ENCODE data around the gene LPCAT3.

The LPCAT3 gene, protein sequence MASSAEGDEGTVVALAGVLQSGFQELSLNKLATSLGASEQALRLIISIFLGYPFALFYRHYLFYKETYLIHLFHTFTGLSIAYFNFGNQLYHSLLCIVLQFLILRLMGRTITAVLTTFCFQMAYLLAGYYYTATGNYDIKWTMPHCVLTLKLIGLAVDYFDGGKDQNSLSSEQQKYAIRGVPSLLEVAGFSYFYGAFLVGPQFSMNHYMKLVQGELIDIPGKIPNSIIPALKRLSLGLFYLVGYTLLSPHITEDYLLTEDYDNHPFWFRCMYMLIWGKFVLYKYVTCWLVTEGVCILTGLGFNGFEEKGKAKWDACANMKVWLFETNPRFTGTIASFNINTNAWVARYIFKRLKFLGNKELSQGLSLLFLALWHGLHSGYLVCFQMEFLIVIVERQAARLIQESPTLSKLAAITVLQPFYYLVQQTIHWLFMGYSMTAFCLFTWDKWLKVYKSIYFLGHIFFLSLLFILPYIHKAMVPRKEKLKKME
- total RNA-seq, result 10.0 to 22.9 (median 20.9) reads per million in 3 donors

DNA sequence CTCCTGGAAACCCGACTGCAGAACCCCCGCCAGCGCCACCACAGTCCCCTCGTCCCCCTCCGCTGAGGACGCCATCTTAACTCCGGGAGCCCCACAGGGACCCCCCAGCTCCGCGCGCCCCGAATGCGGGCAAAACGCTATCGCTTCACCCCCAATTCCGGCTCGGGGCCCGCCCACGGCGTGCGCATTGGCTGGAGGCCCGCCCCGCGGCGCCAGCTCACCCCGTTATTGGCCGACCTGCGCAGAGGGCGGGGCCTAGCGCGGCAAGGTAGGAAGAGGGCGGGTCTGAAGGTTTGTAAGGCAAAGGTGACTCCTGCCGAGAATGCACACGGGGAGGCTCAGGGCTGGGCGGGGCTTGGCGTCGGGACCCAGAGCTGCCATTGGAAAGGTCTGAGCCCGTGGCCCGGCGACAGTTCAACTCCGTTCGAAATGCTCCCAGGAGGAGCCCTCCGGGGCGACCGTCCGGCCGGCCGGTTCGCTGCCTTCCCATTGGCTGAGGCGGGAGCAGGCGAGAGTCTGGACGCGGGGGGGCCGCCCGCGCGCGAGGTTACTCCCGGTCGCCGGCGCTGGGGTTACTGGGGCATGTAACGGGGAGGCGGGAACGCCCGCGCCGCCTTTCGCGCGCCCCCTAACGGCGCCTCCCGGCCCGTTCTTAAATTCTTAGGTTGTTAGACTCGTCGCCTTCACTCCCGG lies at the start of gene LPCAT3:
LPCAT3 (minus strand) TSS at position 127 of the 693 bp plus-strand sequence; CDS start at position 75, 52 bp downstream.
- Histone ChIP-seq H3K27me3 (replicated peaks; ENCODE audit: control insufficient read depth, insufficient read depth, low read length, poor library complexity, severe bottlenecking) (no peaks in the 10 kb centered on the region), H3K27ac (ENCODE audit: insufficient read depth, low read length, poor library complexity, severe bottlenecking) (peak within 1 kb of the TSS; percentile 78), H3K36me3 (ENCODE audit: control insufficient read depth, insufficient read depth, low read length) (no peaks in the 10 kb centered on the region), H3K4me1 (ENCODE audit: control insufficient read depth, insufficient read depth, low read length, poor library complexity, severe bottlenecking) (peaks cover 9% of the 10 kb centered on the region), H3K9me3 (ENCODE audit: control insufficient read depth, low read length) (no peaks in the 10 kb centered on the region), H3K4me3 (ENCODE audit: insufficient read depth, low read depth, low read length, poor library complexity, severe bottlenecking) (peak within 1 kb of the TSS; percentile 70)
- DNase-seq, result peak; percentile 95 to 97 (median 96)

DNA sequence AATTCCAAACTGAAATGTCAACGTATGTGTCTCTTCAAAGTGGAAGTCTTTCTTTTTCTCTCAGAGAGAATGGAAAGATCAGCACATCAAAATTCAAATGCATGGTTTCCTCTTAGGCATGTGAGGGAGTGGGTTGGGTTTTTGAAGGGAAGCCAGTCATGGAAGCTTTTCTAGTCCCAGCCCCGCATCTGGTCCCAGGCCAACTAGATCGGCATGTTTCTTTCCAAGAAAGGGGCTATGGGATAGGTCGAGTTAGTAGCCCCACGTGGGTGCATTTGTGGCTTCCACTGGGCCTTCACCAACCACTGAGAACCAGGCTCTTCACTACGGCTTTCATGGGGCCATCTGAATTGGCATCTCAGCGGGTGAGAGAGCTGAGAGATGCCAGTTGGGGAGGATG lies 48.8 kb upstream of the LPCAT3 start:
- H3K27me3 ChIP-seq (replicated peaks; ENCODE audit: control insufficient read depth, insufficient read depth, low read length, poor library complexity, severe bottlenecking), result no peaks in the 10 kb centered on the region
- no peaks in the 10 kb centered on the region for H3K9me3 ChIP-seq (ENCODE audit: control insufficient read depth, low read length)
- DNase-seq, result no peak
- no peak overlapping the region for H3K4me3 ChIP-seq (ENCODE audit: insufficient read depth, low read depth, low read length, poor library complexity, severe bottlenecking)
- no peaks in the 10 kb centered on the region for H3K4me1 ChIP-seq (ENCODE audit: control insufficient read depth, insufficient read depth, low read length, poor library complexity, severe bottlenecking)
- no peaks in the 10 kb centered on the region for H3K36me3 ChIP-seq (ENCODE audit: control insufficient read depth, insufficient read depth, low read length)
- no peak overlapping the region for H3K27ac ChIP-seq (ENCODE audit: insufficient read depth, low read length, poor library complexity, severe bottlenecking)

DNA sequence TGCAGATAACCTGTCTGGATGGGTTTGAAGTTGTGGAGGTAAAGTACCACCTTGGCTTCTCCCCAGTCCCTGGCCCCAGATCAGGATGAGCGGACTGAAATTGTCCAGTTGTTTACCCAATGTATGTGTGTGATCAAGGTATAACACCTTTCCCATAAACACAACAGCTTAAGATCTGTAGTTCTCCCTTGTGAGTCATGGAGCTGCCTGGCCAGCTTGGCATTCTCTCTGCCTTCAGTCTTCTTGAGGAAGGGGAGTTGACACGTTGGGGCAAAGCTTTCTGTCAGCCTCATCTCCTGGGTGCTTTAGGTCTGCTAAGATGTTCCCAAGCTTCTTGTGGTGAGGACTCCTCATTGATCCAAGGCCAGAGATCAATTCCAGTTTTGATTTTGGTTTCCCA lies 48.3 kb upstream of the LPCAT3 start:
- no peaks in the 10 kb centered on the region for H3K27me3 ChIP-seq (replicated peaks; ENCODE audit: control insufficient read depth, insufficient read depth, low read length, poor library complexity, severe bottlenecking)
- H3K4me1 ChIP-seq (ENCODE audit: control insufficient read depth, insufficient read depth, low read length, poor library complexity, severe bottlenecking), result no peaks in the 10 kb centered on the region
- DNase-seq, result no peak
- no peaks in the 10 kb centered on the region for H3K9me3 ChIP-seq (ENCODE audit: control insufficient read depth, low read length)
- no peak overlapping the region for H3K27ac ChIP-seq (ENCODE audit: insufficient read depth, low read length, poor library complexity, severe bottlenecking)
- H3K36me3 ChIP-seq (ENCODE audit: control insufficient read depth, insufficient read depth, low read length), result no peaks in the 10 kb centered on the region
- H3K4me3 ChIP-seq (ENCODE audit: insufficient read depth, low read depth, low read length, poor library complexity, severe bottlenecking), result no peak overlapping the region

DNA sequence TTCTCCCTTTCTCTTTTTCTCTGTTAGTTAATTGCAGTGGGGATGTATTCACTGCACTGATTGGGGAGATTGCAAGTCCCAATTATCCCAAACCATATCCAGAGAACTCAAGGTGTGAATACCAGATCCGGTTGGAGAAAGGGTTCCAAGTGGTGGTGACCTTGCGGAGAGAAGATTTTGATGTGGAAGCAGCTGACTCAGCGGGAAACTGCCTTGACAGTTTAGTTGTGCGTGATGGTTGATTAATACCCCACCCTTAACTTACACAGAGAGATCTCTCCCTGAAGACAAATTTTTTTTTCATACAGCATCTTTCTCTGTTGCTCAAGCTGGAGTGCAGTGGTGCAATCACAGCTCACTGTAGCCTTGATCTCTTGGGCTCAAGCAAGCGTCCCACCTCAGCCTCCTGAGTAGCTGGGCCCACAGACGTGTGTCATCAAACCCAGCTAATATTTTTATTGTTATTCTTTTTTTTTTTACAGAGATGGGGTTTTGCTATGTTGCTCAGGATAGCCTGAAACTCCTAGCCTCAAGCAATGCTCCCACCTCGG lies 46.9 kb upstream of the LPCAT3 start:
- H3K27ac ChIP-seq (ENCODE audit: insufficient read depth, low read length, poor library complexity, severe bottlenecking), result no peak overlapping the region
- H3K4me1 ChIP-seq (ENCODE audit: control insufficient read depth, insufficient read depth, low read length, poor library complexity, severe bottlenecking), result no peaks in the 10 kb centered on the region
- H3K27me3 ChIP-seq (replicated peaks; ENCODE audit: control insufficient read depth, insufficient read depth, low read length, poor library complexity, severe bottlenecking), result no peaks in the 10 kb centered on the region
- DNase-seq, result no peak
- H3K4me3 ChIP-seq (ENCODE audit: insufficient read depth, low read depth, low read length, poor library complexity, severe bottlenecking), result no peak overlapping the region
- H3K9me3 ChIP-seq (ENCODE audit: control insufficient read depth, low read length), result no peaks in the 10 kb centered on the region
- no peaks in the 10 kb centered on the region for H3K36me3 ChIP-seq (ENCODE audit: control insufficient read depth, insufficient read depth, low read length)

DNA sequence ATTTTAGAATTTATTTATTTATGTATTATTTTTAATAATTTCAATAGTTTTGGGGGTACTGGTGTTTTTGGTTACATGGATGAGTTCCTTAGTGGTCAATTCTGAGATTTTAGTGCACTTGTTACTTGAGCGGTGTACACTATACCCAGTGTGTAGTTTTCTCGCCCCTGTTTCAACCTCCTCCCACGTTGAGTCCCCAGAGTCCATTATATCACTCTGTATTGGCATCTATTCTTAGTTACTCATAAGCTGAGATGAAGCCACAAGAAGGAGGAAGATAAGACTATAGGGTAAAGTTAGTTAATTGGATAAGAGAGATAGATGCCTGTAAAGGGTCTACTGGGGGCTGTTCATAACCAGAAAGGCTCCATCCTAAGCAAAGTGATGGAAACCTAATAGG lies 46.2 kb upstream of the LPCAT3 start:
- Histone ChIP-seq H3K27ac (ENCODE audit: insufficient read depth, low read length, poor library complexity, severe bottlenecking) (no peak overlapping the region), H3K4me3 (ENCODE audit: insufficient read depth, low read depth, low read length, poor library complexity, severe bottlenecking) (no peak overlapping the region), H3K9me3 (ENCODE audit: control insufficient read depth, low read length) (no peaks in the 10 kb centered on the region), H3K27me3 (replicated peaks; ENCODE audit: control insufficient read depth, insufficient read depth, low read length, poor library complexity, severe bottlenecking) (no peaks in the 10 kb centered on the region), H3K36me3 (ENCODE audit: control insufficient read depth, insufficient read depth, low read length) (no peaks in the 10 kb centered on the region), H3K4me1 (ENCODE audit: control insufficient read depth, insufficient read depth, low read length, poor library complexity, severe bottlenecking) (no peaks in the 10 kb centered on the region)
- no peak for DNase-seq

DNA sequence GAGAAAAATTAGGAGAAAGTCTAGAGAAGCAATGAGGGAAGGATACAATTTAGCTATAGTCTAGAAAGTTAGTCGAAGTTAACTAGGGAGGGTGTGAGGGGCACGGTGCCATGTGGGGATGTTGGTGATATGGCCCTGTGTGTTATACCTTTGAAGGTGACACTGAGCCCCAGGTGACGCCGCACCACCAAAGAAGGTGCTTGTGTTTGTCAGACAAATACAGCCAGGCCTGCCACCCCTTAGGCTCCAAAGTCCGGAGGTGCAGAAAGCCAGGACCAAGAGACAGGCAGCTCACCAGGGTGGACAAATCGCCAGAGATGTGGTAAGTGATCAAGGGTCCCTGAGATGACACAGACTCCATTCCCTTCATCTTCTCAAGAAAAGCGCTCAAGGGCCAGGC lies 43.3 kb upstream of the LPCAT3 start:
- no peaks in the 10 kb centered on the region for H3K4me1 ChIP-seq (ENCODE audit: control insufficient read depth, insufficient read depth, low read length, poor library complexity, severe bottlenecking)
- H3K9me3 ChIP-seq (ENCODE audit: control insufficient read depth, low read length), result no peaks in the 10 kb centered on the region
- no peak for DNase-seq
- no peaks in the 10 kb centered on the region for H3K27me3 ChIP-seq (replicated peaks; ENCODE audit: control insufficient read depth, insufficient read depth, low read length, poor library complexity, severe bottlenecking)
- H3K27ac ChIP-seq (ENCODE audit: insufficient read depth, low read length, poor library complexity, severe bottlenecking), result no peak overlapping the region
- H3K36me3 ChIP-seq (ENCODE audit: control insufficient read depth, insufficient read depth, low read length), result no peaks in the 10 kb centered on the region
- H3K4me3 ChIP-seq (ENCODE audit: insufficient read depth, low read depth, low read length, poor library complexity, severe bottlenecking), result no peak overlapping the region

DNA sequence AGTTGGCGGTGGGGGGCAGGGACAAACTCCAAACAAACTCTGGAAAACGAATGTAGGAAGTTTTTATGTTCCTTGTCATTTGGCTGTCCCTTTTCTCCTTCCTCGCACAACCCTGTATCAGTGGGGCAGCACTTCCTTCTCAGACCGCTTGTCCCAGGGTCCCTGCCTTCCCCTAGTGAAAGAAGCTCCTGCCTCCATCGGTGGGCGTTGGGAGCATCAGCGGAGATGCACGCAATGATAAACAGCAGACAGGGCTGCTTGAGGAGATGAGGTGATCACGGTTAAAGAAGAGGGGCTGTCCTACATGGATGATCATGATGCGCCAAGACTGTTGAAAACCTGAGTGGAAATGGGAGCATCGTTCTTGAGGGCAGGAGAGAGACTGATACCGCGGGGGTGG lies 42.9 kb upstream of the LPCAT3 start:
- Histone ChIP-seq H3K4me3 (ENCODE audit: insufficient read depth, low read depth, low read length, poor library complexity, severe bottlenecking) (no peak overlapping the region), H3K27ac (ENCODE audit: insufficient read depth, low read length, poor library complexity, severe bottlenecking) (no peak overlapping the region), H3K36me3 (ENCODE audit: control insufficient read depth, insufficient read depth, low read length) (no peaks in the 10 kb centered on the region), H3K4me1 (ENCODE audit: control insufficient read depth, insufficient read depth, low read length, poor library complexity, severe bottlenecking) (no peaks in the 10 kb centered on the region), H3K9me3 (ENCODE audit: control insufficient read depth, low read length) (no peaks in the 10 kb centered on the region), H3K27me3 (replicated peaks; ENCODE audit: control insufficient read depth, insufficient read depth, low read length, poor library complexity, severe bottlenecking) (no peaks in the 10 kb centered on the region)
- DNase-seq, result no peak

DNA sequence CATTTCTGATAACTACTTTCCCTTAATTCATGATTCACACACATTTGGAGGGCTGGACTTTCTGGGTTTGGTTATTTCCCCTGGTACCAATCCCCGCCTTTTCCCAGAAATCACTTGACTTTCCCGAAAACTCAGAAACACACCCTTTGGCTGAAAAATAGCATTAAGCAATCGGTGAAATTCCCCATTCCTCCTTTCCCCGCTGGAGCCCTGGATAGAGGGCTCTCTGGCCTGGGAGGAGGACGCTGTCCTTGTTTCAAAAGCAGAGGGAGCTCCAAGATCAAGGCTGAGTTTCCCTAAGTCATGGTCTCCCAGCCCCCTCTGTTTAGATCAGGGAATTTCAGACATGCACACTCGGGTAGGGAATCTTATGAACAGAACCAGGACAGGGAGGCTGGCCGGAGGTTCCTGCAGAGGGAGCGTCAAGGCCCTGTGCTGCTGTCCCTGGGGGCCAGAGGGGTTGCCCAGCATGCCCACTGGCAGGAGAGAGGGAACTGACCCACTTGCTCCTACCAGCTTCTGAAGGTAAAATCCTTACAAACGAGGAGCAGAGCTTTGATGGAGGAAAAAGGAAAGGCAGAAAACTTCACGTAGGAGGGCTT lies 42.2 kb upstream of the LPCAT3 start, which contains the start of gene C1S:
C1S (plus strand) TSS at position 366 of the 602 bp plus-strand sequence. CDS start 1,195 bp downstream, outside the sequence.
- no peak within 1 kb of the TSS for H3K4me3 ChIP-seq (ENCODE audit: insufficient read depth, low read depth, low read length, poor library complexity, severe bottlenecking)
- no peak for DNase-seq

DNA sequence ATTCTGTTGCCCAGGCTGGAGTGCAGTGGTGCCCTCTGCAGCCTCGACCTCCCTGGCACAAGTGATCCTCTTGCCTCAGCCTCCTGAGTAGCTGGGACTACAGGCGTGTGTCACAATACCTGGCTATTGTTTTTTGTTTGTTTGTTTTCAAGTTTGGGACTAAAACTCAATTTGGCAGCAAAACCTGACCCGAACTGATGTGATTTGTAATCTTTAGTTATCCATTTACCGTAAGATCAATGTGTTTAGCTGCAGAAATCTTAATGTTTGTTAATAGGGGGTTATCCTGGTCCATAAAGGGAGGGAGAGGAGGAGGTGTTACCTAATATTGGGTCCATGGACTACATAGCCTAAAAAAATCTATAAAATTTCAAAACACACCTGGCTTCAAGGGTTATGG lies 41.5 kb upstream of the LPCAT3 start:
- no peaks in the 10 kb centered on the region for H3K4me1 ChIP-seq (ENCODE audit: control insufficient read depth, insufficient read depth, low read length, poor library complexity, severe bottlenecking)
- no peaks in the 10 kb centered on the region for H3K9me3 ChIP-seq (ENCODE audit: control insufficient read depth, low read length)
- H3K27me3 ChIP-seq (replicated peaks; ENCODE audit: control insufficient read depth, insufficient read depth, low read length, poor library complexity, severe bottlenecking), result no peaks in the 10 kb centered on the region
- no peak overlapping the region for H3K4me3 ChIP-seq (ENCODE audit: insufficient read depth, low read depth, low read length, poor library complexity, severe bottlenecking)
- H3K27ac ChIP-seq (ENCODE audit: insufficient read depth, low read length, poor library complexity, severe bottlenecking), result no peak overlapping the region
- H3K36me3 ChIP-seq (ENCODE audit: control insufficient read depth, insufficient read depth, low read length), result no peaks in the 10 kb centered on the region
- DNase-seq, result no peak

More for the DNA sequence above, 42.2 kb upstream of the LPCAT3 start, which contains the start of gene C1S:
- Histone ChIP-seq H3K27me3 (replicated peaks; ENCODE audit: control insufficient read depth, insufficient read depth, low read length, poor library complexity, severe bottlenecking) (no peaks in the 10 kb centered on the region), H3K27ac (ENCODE audit: insufficient read depth, low read length, poor library complexity, severe bottlenecking) (no peak within 1 kb of the TSS), H3K9me3 (ENCODE audit: control insufficient read depth, low read length) (no peaks in the 10 kb centered on the region), H3K36me3 (ENCODE audit: control insufficient read depth, insufficient read depth, low read length) (no peaks in the 10 kb centered on the region), H3K4me1 (ENCODE audit: control insufficient read depth, insufficient read depth, low read length, poor library complexity, severe bottlenecking) (no peaks in the 10 kb centered on the region)
